Measurements from ENCODE around the gene CCT8L2. TPM values are rescaled to one million over a fixed set of nuclear protein-coding genes. Genes with fewer than 3 reads are reported as not detected.
"Not testable (repeated sequence)": the region's sequence is repeated elsewhere in the genome, so short reads cannot be mapped to it uniquely, and the experiment has no call there.

Gene CCT8L2
- total RNA-seq, 1 donor from 2014 or later, result not detected

DNA sequence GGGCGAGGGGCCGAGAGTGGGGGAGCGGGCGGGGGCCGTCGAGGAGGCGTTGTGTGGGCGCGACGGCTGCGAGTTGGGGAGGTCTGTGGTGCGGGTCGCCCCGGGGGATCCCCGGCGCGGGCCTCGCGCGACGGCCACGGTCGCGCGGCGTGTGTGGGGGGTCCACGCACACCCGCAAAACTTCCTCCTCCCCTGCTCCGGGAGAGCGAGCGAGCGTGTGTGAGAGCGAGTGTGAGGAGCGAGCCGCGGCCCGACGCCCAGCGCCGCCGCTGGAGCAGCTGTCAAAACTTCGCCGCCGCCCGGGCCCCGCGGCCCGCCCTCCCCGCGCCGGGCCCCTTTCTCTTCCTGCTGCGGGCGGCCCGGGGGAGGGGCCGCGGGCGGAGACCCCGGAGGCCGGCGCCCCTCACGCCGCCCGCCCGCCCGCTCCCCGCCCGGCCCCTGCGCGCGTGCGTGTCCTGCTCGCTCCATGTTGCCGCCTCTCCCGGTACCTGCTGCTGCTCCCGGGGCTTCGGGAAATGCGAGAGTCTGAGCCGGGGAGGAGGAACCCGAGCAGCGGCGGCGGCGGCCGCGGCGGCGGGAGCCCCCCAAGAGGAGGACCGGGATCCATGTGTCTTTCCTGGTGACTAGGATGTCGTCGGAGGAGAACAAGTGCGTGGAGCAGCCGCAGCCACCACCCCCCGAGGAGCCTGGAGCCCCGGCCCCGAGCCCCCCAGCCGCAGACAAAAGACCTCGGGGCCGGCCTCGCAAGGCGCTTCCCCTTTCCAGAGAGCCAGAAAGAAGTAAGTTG is 9.0 kb upstream of the CCT8L2 start:
- Histone ChIP-seq H3K9me3 (replicated peaks) (no peaks in the 10 kb centered on the region), H3K27me3 (ENCODE audit: low read depth) (peaks cover 97% of the 10 kb centered on the region), H3K4me3 (peak overlapping the region; percentile 62), H3K36me3 (no peaks in the 10 kb centered on the region), H3K4me1 (no peaks in the 10 kb centered on the region), H3K27ac (replicated peaks) (peak overlapping the region; percentile 77)
- intact Hi-C loops (cut with micrococcal nuclease), result no loop called here
- peak; percentile 39 for DNase-seq
- TF ChIP-seq, protein P1, sequence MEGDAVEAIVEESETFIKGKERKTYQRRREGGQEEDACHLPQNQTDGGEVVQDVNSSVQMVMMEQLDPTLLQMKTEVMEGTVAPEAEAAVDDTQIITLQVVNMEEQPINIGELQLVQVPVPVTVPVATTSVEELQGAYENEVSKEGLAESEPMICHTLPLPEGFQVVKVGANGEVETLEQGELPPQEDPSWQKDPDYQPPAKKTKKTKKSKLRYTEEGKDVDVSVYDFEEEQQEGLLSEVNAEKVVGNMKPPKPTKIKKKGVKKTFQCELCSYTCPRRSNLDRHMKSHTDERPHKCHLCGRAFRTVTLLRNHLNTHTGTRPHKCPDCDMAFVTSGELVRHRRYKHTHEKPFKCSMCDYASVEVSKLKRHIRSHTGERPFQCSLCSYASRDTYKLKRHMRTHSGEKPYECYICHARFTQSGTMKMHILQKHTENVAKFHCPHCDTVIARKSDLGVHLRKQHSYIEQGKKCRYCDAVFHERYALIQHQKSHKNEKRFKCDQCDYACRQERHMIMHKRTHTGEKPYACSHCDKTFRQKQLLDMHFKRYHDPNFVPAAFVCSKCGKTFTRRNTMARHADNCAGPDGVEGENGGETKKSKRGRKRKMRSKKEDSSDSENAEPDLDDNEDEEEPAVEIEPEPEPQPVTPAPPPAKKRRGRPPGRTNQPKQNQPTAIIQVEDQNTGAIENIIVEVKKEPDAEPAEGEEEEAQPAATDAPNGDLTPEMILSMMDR (IDR thresholded peaks at IDR 0.05; ENCODE audit: borderline replicate concordance), result no peak

DNA sequence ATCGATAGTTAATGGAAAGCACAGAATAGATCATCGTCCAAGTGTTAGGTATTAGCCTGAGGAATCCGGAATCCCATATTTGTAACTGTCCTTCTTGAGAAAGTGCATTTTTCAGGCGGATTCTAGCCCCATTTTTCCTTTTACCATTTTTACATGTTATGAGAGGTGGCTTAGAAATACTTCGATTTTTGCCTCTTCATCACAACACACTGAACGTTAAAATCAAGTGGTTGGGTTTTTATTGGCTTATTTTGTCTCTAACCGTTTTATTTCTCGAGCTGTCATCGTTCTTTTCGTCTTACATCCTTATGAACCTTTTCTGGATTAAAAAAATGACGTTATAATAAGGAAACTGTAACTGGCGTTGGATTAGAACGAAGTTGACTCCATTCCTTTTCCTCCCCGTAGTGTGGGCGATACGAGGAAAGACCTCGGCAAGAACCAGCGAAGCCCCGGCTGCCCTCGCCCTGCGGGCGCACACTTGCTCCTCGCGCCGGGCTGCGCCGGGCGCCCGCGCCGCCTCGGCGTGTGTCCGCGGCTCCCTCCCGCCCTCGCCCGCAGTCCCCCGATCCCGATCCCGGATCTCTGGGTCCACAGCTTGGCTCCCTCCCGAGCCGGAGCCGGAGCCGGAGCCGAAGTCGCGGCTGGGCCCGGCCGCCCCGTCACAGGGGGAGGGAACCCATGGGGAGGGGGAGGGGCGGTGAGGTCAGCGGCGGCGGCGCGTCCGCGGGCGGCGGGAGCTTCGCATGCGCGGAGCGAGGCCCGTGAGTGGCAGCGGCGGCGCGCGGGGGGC is 8.2 kb upstream of the CCT8L2 start:
- intact Hi-C loops (cut with micrococcal nuclease); H3K36me3 ChIP-seq; H3K4me1 ChIP-seq; H3K9me3 ChIP-seq (replicated peaks): not testable (repeated sequence)
- Histone ChIP-seq H3K4me3 (peak overlapping the region; percentile 62), H3K27ac (replicated peaks) (peak overlapping the region; percentile 77), H3K27me3 (ENCODE audit: low read depth) (peaks cover 97% of the 10 kb centered on the region)
- peak; percentile 82 for DNase-seq

DNA sequence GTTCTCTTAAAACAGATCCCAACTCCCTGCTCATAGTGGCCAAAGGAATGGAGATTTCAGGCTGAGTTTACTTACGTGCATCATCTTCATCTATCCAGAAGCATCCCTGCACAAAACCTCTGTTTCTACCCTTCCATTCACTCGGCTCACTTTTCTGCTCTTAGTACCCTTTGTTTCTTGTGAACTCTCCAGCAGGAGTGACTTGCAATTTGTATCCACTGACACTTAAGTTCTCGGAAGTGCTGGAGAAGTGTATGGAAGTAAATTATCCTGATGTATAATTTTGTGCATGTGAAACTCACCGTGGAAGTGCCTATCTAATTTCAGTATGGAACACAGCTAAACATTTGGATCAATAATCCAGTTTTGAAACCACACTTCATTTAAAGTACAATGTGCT is 7.0 kb upstream of the CCT8L2 start:
- H3K27ac ChIP-seq (replicated peaks); DNase-seq; intact Hi-C loops (cut with micrococcal nuclease); H3K9me3 ChIP-seq (replicated peaks); H3K4me3 ChIP-seq; H3K36me3 ChIP-seq; H3K4me1 ChIP-seq: not testable (repeated sequence)
- H3K27me3 ChIP-seq (ENCODE audit: low read depth), result peaks cover 89% of the 10 kb centered on the region

DNA sequence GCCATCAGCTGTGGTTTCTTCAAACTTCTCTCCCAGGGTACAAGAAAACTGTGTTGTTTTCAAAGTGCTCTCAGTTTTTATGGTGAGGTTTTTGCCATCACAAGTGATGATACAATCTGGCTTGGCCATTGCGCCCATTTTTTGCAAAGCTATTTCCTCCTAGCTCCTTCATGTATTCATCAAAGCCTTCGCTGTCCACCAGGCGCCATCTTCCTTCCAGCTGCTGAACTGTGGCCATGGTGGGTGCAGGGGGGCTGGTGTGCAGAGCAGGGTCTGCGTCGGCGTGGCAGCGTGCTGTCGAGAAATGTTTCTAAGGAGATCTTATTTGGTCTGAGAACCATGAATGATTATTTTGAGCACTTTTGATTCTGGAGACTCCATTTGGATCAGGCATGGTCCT is 2.6 kb upstream of the CCT8L2 start:
- H3K27ac ChIP-seq (replicated peaks); H3K4me3 ChIP-seq; DNase-seq; H3K9me3 ChIP-seq (replicated peaks); H3K36me3 ChIP-seq; intact Hi-C loops (cut with micrococcal nuclease); H3K4me1 ChIP-seq: not testable (repeated sequence)
- peaks cover 56% of the 10 kb centered on the region for H3K27me3 ChIP-seq (ENCODE audit: low read depth)

- intact Hi-C loops (cut with micrococcal nuclease), result no loop called here
- Histone ChIP-seq H3K4me3 (no peak overlapping the region), H3K27ac (replicated peaks) (no peak overlapping the region), H3K9me3 (replicated peaks) (no peaks in the 10 kb centered on the region), H3K36me3 (no peaks in the 10 kb centered on the region), H3K4me1 (no peaks in the 10 kb centered on the region), H3K27me3 (ENCODE audit: low read depth) (peaks cover 44% of the 10 kb centered on the region)
- DNase-seq, result no peak
- TF ChIP-seq, protein P1 (IDR thresholded peaks at IDR 0.05; ENCODE audit: borderline replicate concordance), result no peak
Observed at GRCh38 chr22:16594026-16594425, 1.4 kb upstream of the CCT8L2 start.

DNA sequence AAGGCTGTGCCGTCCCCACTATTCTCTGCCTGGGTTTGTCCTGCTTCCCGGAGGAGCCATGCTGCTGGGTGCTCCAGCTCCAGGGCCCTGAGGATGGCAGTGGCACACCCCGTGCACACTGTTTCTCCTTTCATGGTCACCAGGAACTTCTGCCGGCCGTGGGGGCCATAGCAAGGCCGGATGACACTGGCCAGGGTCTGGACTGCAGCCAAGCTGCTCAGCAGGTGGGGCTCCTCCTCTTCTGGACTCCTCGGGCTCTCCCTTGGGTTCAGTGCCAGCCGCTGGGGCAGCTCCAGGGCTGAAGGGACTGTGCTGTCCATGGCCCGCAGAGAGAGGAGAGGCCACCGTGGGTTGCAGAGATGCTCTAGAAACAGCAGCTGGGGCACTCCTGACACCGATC is 379 bp downstream of the CCT8L2 start:
- DNase-seq; H3K4me1 ChIP-seq; H3K27ac ChIP-seq (replicated peaks); H3K4me3 ChIP-seq; H3K36me3 ChIP-seq; H3K9me3 ChIP-seq (replicated peaks); intact Hi-C loops (cut with micrococcal nuclease): not testable (repeated sequence)
- peaks cover 26% of the 10 kb centered on the region for H3K27me3 ChIP-seq (ENCODE audit: low read depth)

DNA sequence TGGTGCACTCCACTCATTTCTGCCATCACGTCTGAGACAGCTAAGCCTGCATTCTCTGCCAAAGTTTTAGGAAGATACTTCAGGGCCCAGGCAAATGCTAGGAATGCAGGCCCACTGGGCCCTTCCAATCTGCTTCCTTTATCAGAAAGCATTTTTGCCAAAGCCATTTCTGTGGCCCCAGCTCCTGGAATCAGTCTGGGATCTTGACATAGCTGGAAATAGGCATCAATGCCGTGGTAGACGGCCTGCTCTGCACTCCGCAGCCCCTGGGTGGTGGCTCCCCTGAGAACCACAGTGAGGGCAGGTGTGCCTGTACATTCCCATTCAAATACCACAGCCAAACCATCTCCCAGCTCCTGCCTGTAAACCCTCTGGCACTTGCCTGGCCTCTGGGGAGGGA is 1.5 kb downstream of the CCT8L2 start:
- intact Hi-C loops (cut with micrococcal nuclease); H3K36me3 ChIP-seq; DNase-seq; H3K4me3 ChIP-seq; H3K9me3 ChIP-seq (replicated peaks); H3K27ac ChIP-seq (replicated peaks); H3K4me1 ChIP-seq: not testable (repeated sequence)
- H3K27me3 ChIP-seq (ENCODE audit: low read depth), result peaks cover 15% of the 10 kb centered on the region

GRCh38 chr22:16586991-16587390 is 5.6 kb downstream of the CCT8L2 start:
- no peak overlapping the region for H3K4me3 ChIP-seq
- H3K9me3 ChIP-seq (replicated peaks), result no peaks in the 10 kb centered on the region
- H3K4me1 ChIP-seq, result no peaks in the 10 kb centered on the region
- TF ChIP-seq, protein P1 (IDR thresholded peaks at IDR 0.05; ENCODE audit: borderline replicate concordance), result no peak
- no peaks in the 10 kb centered on the region for H3K36me3 ChIP-seq
- intact Hi-C loops (cut with micrococcal nuclease), result no loop called here
- no peak for DNase-seq
- H3K27me3 ChIP-seq (ENCODE audit: low read depth), result peaks cover 5% of the 10 kb centered on the region
- H3K27ac ChIP-seq (replicated peaks), result no peak overlapping the region
